ENCODE data around the gene BHLHE40.

DNA sequence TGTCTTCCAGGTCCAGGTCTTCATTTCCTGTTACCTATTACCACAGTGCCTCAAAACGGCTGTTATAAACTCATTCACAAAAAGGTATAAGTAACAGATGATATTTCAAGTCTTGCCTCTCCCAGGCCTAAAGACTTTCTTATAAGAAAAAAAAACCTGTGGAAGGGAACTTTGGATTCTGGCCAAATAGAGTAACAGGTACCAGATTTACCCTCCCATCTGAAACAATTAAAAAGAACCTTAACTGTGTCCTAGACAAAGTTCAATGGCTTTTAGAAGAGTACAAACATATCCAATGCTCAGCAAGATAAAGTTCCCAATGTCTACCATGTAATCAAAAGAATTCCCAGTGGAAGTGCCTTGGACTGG lies 22.6 kb downstream of the BHLHE40 start:
- TF ChIP-seq ZNF274 (IDR thresholded peaks at IDR 0.05; ENCODE audit: low read depth, low read length), result no peak
- no peak for TF ChIP-seq SUZ12 (IDR thresholded peaks at IDR 0.05; ENCODE audit: extremely low read depth, insufficient read depth, insufficient read length)
- TF ChIP-seq YY1 (IDR thresholded peaks at IDR 0.05; ENCODE audit: insufficient read depth, insufficient read length), result no peak
